Brain microvascular endothelial cell (primary cell): Measurements from ENCODE around the gene CCNE1.
"Not testable (repeated sequence)": the region's sequence is repeated elsewhere in the genome, so short reads cannot be mapped to it uniquely, and the experiment has no call there.

Experiments used
- DNase-seq: peaks from one replicate; pipeline ENCODE4 v3.0.0-alpha.2; 2020
- H3K27ac ChIP-seq: fragments of 250-450 bp; sonication (Bioruptor Pico); 2 replicates; pipeline ENCODE4 v1.5.1; 2020; ENCODE audit warnings: mild to moderate bottlenecking, moderate library complexity
- H3K27me3 ChIP-seq: fragments of 250-450 bp; sonication (Bioruptor Pico); replicated peaks from 2 replicates; pipeline ENCODE4 v1.5.1; 2020; ENCODE audit warnings: mild to moderate bottlenecking
- H3K36me3 ChIP-seq: fragments of 250-450 bp; sonication (Bioruptor Pico); replicated peaks from 2 replicates; pipeline ENCODE4 v1.5.1; 2020; ENCODE audit warnings: mild to moderate bottlenecking
- H3K4me3 ChIP-seq: 2 replicates; pipeline ENCODE4 v1.5.1; 2011; ENCODE audit warnings: low read depth, mild to moderate bottlenecking, control low read depth, low read length, moderate library complexity
- CTCF ChIP-seq: IDR thresholded peaks from 2 replicates; pipeline ENCODE4 v1.5.1; 2011; ENCODE audit warnings: low read depth, mild to moderate bottlenecking, moderate library complexity, low read length, control low read depth, inconsistent platforms; ENCODE audit errors: missing control alignments
- in situ Hi-C: cut with HindIII; loops from 2 replicates; pipeline ENCODE4 v1.10.0; 2017; ENCODE audit warnings: low sequenced_read_pairs, low pct_ligation_motif_present

Gene CCNE1

GRCh38 chr19:29815231-29815630 lies 3.4 kb downstream of the CCNE1 start:
- no peak overlapping the region for H3K27ac ChIP-seq
- no peaks in the 10 kb centered on the region for H3K36me3 ChIP-seq
- H3K27me3 ChIP-seq, result no peaks in the 10 kb centered on the region
- in situ Hi-C loops, result no loop called here
- H3K4me3 ChIP-seq, result no peak overlapping the region
- no peak for TF ChIP-seq CTCF
- no peak for DNase-seq

- Histone ChIP-seq H3K27me3 (no peaks in the 10 kb centered on the region), H3K27ac (no peak overlapping the region), H3K4me3 (no peak overlapping the region), H3K36me3 (no peaks in the 10 kb centered on the region)
- no peak for TF ChIP-seq CTCF
- in situ Hi-C loops, result no loop called here
- no peak for DNase-seq
Measured at GRCh38 chr19:29817316-29817715, 5.5 kb downstream of the CCNE1 start.

GRCh38 chr19:29819300-29819699 lies 7.5 kb downstream of the CCNE1 start:
- in situ Hi-C loops, result no loop called here
- H3K27me3 ChIP-seq, result no peaks in the 10 kb centered on the region
- H3K4me3 ChIP-seq, result no peak overlapping the region
- H3K36me3 ChIP-seq, result no peaks in the 10 kb centered on the region
- no peak overlapping the region for H3K27ac ChIP-seq
- no peak for DNase-seq
- no peak for TF ChIP-seq CTCF

GRCh38 chr19:29819986-29820385 lies 8.2 kb downstream of the CCNE1 start:
- Histone ChIP-seq H3K4me3 (no peak overlapping the region), H3K36me3 (no peaks in the 10 kb centered on the region), H3K27me3 (no peaks in the 10 kb centered on the region), H3K27ac (no peak overlapping the region)
- DNase-seq, result no peak
- in situ Hi-C loops, result no loop called here
- TF ChIP-seq CTCF, result no peak

- no peak overlapping the region for H3K4me3 ChIP-seq
- in situ Hi-C loops, result no loop called here
- DNase-seq, result no peak
- no peak overlapping the region for H3K27ac ChIP-seq
- no peaks in the 10 kb centered on the region for H3K36me3 ChIP-seq
- H3K27me3 ChIP-seq, result no peaks in the 10 kb centered on the region
- no peak for TF ChIP-seq CTCF
Measured at GRCh38 chr19:29823581-29824330, 12.0 kb downstream of the CCNE1 start.

- H3K27me3 ChIP-seq, H3K36me3 ChIP-seq, in situ Hi-C loops, DNase-seq, H3K4me3 ChIP-seq, H3K27ac ChIP-seq: not testable (repeated sequence)
Measured at GRCh38 chr19:29825263-29825662, 13.5 kb downstream of the CCNE1 start.
